NCI-H345 (cell line): ENCODE data around the gene DLG5.

Experiments
- DNase-seq: peaks from one replicate; lab custom pipeline; 2025; lab: John Stamatoyannopoulos, UW

Gene DLG5

DNA sequence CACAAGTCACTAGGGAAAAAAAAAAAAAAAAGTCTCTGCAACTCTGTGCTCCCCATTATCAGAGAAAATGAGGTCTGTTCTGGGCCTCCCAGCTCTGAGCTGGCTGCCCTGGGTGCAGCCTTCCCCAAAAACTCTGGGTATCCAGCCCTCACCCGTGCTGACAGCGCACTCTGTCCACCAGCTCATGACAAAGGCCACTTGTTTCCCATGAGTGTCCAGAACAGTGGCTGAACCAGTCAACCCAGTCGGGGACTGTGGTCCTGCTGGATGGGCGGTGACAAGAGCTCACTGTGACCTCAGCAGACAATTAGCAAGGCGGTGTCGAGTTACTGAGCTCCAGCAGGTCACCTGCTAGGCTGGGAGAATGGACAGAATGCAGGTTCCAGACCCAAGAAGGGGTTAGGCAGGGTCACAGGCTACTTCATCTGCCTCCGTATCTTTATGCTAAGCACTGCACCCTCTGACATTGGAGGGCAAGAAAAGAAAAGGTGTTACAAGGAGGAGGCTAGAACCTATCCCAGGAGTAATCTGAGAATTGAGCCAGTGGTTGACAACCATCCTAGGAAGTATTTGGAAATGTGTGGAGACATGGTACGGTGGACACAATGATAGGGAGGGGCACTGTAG, 37.2 kb downstream of the DLG5 start:
- peak; percentile 19 for DNase-seq

DNA sequence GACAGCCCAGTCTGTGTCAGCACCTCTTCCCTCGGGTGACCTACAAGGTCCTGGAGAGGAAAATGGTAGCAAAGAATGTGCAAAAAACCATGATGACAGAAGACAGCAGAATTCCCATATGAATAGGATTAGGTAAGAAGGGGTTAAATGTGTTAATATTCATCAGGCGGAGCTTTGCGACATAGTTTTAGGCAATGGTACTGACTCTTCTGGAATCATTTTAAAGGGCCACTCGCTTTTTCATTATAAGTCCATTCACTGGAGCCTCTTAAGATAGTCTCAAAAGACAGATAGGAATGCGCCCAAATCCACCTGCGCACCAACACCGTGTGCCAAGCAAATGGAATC, 38.2 kb downstream of the DLG5 start:
- no peak for DNase-seq

DNA sequence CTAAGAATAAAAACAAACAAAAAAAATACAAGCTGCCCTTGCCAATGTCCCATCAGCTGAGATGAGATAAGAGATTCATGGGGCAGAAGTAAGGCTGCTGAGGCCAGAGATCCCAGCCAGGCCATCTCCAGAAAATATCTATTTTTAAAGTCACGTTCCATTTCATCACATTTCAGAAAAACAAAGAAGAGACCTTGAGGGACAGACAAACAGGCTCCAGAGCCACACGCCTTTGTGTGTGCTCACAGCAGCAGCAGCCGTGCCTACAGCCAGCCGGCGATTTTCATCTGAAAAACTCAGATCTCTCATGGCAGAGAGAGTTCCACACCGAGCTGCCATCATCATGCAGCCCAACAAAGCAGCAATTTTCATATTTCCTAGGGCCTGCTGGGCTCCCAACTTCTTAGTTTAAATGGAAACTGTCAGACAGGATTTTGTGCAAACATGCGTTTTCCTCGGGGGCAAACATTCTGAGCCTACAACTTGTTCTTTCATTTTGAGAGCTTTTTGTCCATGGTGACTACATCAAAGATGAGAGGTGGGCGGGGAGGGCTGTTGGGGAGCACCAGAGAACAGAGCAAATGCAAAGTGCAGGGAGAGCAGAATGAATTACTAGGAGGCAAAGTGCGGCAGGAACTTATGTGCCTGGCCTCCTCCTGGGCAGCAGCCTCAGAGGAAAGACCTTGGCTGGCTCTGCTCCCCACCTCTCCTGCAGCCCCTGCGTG, 38.8 kb downstream of the DLG5 start:
- peak; percentile 42 for DNase-seq

GRCh38 chr10:77886795-77887355, 39.7 kb downstream of the DLG5 start:
- no peak for DNase-seq

- no peak for DNase-seq
Observed at GRCh38 chr10:77884181-77884580, 42.4 kb downstream of the DLG5 start.

- no peak for DNase-seq
Observed at GRCh38 chr10:77881636-77882035, 44.9 kb downstream of the DLG5 start.

- DNase-seq: no peak
Observed at GRCh38 chr10:77881222-77881621, 45.3 kb downstream of the DLG5 start.

DNA sequence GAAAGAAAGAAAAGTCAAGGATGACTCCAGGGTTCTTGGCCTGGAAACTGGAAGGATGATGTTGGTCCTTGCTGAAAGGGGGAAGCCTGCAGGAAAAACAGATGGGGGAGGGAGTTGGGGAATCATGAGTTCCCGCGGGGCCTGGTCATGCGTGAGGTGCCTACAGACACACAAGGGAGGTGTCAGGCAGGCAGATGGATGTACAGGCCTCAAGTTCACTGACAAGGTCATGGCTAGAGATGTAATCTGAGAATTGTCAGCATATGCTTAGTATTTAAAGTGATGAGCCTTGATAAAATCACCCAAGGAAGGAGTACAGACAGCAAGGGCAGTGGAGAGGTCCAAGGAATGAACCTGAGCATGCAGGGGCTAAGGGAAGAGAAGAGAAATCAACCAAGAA, 46.8 kb downstream of the DLG5 start:
- DNase-seq: no peak

GRCh38 chr10:77879065-77879464, 47.5 kb downstream of the DLG5 start:
- DNase-seq: no peak

DNA sequence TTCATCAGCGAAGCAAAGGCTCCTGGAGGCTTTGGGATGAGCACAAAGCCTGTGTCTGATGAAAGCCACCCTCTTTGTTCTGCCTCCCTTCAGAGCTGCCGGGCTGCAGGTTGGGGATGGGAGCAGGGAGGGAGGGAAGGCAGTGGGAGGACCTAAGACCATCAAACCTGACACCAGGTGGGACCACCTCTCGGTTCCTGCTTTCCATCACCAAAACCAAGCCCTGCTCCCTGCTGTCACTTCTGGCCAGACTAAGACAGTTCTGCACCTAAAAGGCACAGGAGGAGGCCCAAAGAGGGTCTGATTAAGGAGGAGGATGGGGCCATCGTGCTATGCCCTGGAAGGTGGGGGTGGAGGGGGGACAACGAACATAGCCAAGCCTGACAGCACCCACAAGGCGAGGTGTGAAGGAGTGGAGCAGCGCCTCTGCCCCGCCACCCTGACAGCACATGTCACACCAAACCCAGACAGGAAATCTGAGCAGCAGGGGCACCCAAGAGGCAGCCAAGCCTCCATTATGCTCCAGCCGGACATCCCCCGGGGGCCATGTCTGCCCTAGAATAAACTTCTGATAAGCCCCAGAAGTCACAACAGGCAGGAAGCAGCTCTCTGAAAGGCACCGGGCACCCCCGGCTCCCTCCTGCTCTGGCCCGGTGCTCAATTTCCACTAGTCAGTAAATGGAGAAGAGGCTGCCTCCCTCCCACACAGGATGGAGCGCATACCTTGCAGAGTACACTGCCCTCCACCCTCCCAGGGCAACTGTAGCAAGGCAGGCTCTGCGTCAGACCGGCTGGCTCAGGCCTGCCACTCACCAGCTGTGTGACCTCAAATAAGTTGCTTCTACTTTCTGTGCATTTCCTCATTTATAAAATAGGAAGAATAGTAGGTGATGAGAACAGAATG, 48.9 kb downstream of the DLG5 start:
- peak; percentile 58 for DNase-seq

DNA sequence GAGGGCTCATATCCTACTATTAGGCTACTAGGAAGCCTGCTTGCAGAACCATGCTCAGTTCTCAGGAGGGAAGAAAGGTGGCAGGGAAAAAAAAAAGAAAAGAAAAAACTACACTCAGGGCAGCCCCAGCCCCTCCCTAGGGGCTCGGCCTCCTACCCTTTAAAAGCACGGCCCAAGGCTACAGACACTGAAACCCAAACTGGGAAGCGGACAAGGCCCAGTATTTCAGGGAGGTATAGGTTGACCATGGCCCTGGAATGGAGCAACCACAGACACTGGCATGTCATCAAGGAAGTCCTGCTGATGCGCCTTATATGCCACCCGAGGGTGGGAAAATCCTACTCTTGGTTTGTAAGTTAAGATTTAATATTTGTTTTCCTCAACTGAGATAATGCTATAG, 50.8 kb downstream of the DLG5 start:
- no peak for DNase-seq

DNA sequence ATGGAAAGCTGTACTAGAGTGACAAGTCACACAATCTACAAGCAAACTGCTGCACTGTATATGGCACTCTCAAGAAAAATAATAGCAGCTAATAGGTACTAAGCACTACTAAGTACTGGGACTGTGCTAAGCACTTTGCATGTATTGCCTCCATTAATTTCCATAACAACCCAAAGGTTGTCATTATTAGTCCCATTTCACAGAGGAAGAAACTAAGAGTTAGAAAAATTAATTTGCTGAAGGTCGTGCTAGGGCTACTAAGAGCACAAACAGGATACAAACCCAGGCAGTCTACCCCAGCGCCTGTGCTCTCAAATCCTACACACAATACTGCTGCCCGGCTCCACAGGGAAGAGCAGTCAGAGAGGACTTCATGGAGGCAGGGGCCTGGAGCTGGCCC, 51.7 kb downstream of the DLG5 start:
- no peak for DNase-seq

DNA sequence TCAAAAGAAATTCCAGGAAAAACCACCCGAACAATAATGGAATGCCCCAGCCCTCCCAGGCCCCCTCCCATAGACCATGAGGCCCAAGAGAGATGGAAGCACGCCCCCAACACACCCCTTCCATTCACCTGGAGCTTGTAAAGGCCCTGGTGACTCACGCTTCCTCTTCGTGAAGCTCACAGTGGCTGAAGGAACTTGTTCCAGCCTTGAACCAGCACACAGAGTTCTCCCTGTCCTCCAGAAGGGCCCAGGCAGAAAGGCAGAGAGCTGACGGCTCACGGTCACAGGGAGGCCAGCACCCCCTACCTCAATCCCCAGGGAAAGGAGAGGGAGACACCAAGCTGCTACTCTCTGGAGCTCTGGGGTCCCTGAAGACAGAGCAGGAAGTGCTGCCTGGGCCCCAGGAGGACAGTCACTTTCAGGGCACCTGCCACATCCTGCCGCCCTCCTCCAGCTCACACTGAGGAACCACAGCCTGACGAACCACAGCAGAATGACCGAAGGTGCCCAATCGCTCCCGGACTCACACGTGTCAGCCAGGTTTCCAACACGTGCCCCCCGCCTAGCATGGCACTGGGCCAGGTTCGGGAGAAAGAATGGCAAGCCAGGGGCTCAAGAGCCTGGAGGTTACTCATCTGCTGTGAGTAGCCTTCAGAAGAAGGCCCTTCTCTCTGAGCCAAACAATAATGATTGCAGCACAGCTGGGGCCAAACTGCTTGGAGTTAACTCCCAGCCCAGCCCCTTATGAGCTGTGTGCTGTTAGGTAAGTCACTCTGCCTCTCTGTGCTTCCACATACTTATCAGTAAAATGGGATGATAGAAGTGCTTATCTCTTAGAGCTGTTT, 52.8 kb downstream of the DLG5 start:
- peak; percentile 44 for DNase-seq

DNA sequence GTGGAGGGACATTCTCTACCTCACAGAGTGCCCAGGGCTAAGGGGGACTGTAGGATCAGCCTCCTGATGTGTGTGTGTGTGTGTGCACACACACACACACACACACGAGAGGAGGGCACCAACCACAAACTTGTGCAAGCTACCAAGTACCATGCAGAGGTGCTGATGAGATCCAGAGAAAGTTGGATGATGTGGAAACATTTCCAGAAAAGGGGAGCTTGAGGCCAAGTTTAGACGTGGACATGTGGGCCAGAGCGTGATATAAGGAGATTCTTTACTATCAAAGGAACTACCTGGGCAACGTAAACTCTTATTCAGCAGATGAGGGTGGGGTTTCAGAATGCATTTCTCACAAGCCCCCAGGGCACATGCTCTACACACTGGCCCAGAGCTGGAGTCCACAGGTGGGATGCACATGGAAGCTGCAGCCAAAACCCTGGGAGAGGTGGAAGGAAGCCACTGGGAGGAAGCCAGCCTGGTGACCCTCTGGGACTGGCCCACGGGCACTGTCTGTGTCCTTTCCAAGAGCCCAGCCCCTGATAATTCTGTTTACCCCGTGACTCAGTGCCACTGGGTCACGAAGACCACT, 53.5 kb downstream of the DLG5 start:
- no peak for DNase-seq

DNA sequence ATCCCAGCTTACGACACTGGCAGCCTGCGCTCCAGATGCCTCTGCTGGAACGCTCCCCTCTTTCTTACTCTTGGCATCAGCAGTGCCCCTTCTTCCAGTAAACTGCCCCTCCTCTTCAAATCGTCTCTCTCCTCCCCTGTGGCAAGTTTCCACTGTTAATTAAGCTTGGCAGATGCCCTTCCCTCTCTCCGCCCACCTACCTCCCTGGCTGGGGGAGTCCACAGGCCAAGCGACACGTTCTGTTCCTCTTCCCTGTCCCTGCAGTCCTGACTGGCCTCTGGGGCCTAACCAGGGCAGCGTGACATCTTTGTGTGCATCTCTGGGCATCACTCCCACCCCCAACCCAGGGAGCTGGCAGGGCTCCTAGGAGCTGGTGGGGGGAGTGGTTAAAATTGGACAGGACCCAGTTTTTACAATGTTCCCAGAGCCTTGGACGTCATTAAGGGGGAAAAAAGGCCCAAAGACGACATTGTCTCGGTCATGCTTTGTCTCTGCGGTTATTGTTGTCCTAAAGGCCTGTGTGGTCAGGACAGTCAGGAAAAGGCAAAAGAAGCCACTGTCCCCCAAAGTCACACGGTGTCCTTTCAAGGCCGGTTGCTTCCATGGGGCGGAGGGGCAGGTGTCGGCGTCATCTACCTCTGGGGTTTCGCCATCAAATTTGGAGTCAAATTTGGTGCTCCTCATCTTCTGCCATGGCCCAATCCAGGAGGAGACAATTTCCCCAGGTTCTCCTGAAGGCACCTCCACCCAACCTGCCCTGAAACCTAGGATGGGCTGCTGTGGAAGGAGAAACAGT, 54.2 kb downstream of the DLG5 start:
- no peak for DNase-seq

- DNase-seq: no peak
Observed at GRCh38 chr10:77869626-77870420, 56.7 kb downstream of the DLG5 start.

DNA sequence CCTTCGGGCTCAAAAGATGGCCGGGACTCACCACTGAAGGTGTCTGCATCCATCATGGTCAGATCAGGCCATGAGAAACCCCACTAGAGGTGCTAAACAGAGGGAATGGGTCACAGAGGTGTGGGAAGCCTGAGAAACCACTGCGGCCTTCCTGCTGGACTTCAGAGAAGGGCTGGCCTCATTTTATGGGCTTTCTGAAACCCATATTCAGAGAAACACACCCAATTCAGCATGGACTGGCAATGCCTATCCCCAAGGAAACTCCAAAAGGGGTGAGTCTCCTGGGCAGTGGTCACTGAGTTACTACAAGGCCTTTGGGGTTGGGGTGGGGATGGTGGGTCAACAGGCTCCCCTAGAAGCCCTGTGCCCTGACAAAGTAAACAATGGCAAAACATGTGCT, 58.0 kb downstream of the DLG5 start:
- no peak for DNase-seq

- DNase-seq: no peak
Observed at GRCh38 chr10:77867124-77867719, 59.3 kb downstream of the DLG5 start.

- no peak for DNase-seq
Observed at GRCh38 chr10:77866598-77866997, 60.0 kb downstream of the DLG5 start.
